T-cell (primary cell): Measurements from ENCODE around the gene UBQLN1. TPM values are rescaled to one million over a fixed set of nuclear protein-coding genes. Genes with fewer than 3 reads are reported as not detected.
A peak's percentile ranks its signal among the peaks of the same experiment; 100 is the strongest.
"Not testable (repeated sequence)": the region's sequence is repeated elsewhere in the genome, so short reads cannot be mapped to it uniquely, and the experiment has no call there.

Source experiments
- ATAC-seq, 4 experiments: fragments of 200-7000 bp in 3 of 4; fragments of 150-1000 bp in 1 of 4; cut with Tn5 transposase; replicated peaks in 1 of 4; 1 replicate in 3 of 4; 2 replicates in 1 of 4; pipeline ENCODE4 v1.10.0; 2021; ENCODE audit warnings: moderate library complexity in 3 of 4, mild to moderate bottlenecking in 2 of 4, moderate number of reproducible peaks in 1 of 4
- CTCF ChIA-PET, 2 donors: fragments of 300-600 bp; sonication (Branson Sonifier 250); formaldehyde crosslinking; loops; one replicate each; lab custom pipeline; 2022; ENCODE audit warnings: antibody characterized with exemption in 2 of 2; lab: Charles Lee
- POLR2A ChIA-PET, 2 donors: fragments of 300-600 bp; sonication (Branson Sonifier 250); formaldehyde crosslinking; loops; one replicate each; lab custom pipeline; 2022; ENCODE audit warnings: antibody characterized with exemption in 2 of 2; lab: Charles Lee
- DNase-seq, 35 experiments: peaks; one replicate each; pipeline versions ENCODE4 v3.0.0 to v3.0.0-alpha.2; 2013 to 2023
- H3K27ac ChIP-seq: one replicate; pipeline ENCODE4 v1.5.1; 2013; ENCODE audit warnings: low read length
- H3K27me3 ChIP-seq, 2 experiments: replicated peaks in 1 of 2; 1 replicate in 1 of 2; 2 replicates in 1 of 2; pipeline versions ENCODE4 v1.6.1 to v1.7.0; 2013; ENCODE audit warnings: low read length in 1 of 2, mixed read lengths in 1 of 2; ENCODE audit not compliant: control insufficient read depth in 2 of 2, insufficient read depth in 2 of 2; ENCODE audit errors: extremely low read depth in 1 of 2
- H3K36me3 ChIP-seq, 2 donors: 1 replicate in 1 of 2; 2 replicates in 1 of 2; pipeline versions ENCODE4 v1.6.1 to v1.7.0; 2013; ENCODE audit warnings: low read length in 1 of 2; ENCODE audit not compliant: control insufficient read depth in 2 of 2, insufficient read depth in 1 of 2; ENCODE audit errors: extremely low read depth in 1 of 2
- H3K4me1 ChIP-seq, 2 experiments: 1 replicate in 1 of 2; 2 replicates in 1 of 2; pipeline versions ENCODE4 v1.6.1 to v1.7.0; 2013; ENCODE audit warnings: low read length in 2 of 2, mixed read lengths in 1 of 2; ENCODE audit not compliant: insufficient read depth in 2 of 2, control insufficient read depth in 1 of 2; ENCODE audit errors: extremely low read depth in 1 of 2
- H3K4me3 ChIP-seq, 2 donors: 1 replicate in 1 of 2; 2 replicates in 1 of 2; pipeline versions ENCODE4 v1.5.1 to v1.7.0; 2013; ENCODE audit warnings: mild to moderate bottlenecking in 2 of 2, low read length in 1 of 2, moderate library complexity in 1 of 2; ENCODE audit not compliant: control insufficient read depth in 1 of 2; ENCODE audit errors: extremely low read depth in 1 of 2
- H3K9me3 ChIP-seq: 2 replicates; pipeline ENCODE4 v1.7.0; 2013
- H3K27ac Mint-ChIP-seq, 2 donors: one replicate each; pipeline ENCODE4 v1.8.0; 2020 to 2021; ENCODE audit warnings: mild to moderate bottlenecking in 2 of 2, mixed read lengths in 2 of 2
- H3K27me3 Mint-ChIP-seq, 2 donors: one replicate each; pipeline ENCODE4 v1.8.0; 2021 to 2022; ENCODE audit warnings: mixed read lengths in 2 of 2
- H3K36me3 Mint-ChIP-seq: one replicate; pipeline ENCODE4 v1.8.0; 2021; ENCODE audit warnings: mixed read lengths
- H3K4me1 Mint-ChIP-seq, 3 donors: one replicate each; pipeline ENCODE4 v1.8.0; 2020 to 2022; ENCODE audit warnings: mixed read lengths in 3 of 3, mild to moderate bottlenecking in 1 of 3
- H3K4me3 Mint-ChIP-seq, 3 donors: one replicate each; pipeline ENCODE4 v1.8.0; 2020 to 2022; ENCODE audit warnings: mild to moderate bottlenecking in 3 of 3, mixed read lengths in 3 of 3, moderate library complexity in 3 of 3
- H3K9me3 Mint-ChIP-seq, 3 donors: one replicate each; pipeline ENCODE4 v1.8.0; 2020 to 2022; ENCODE audit warnings: mixed read lengths in 3 of 3
- WGBS: methylation state at CpG from one replicate; pipeline ENCODE4 v1.1.5; 2013; ENCODE audit warnings: missing lambda C conversion rate; ENCODE audit not compliant: insufficient coverage; 5-methylcytosine and 5-hydroxymethylcytosine counted together
- total RNA-seq, 35 experiments: library from RNA in 6 of 35; stranded (reverse) in 6 of 35; fragments of 120-200 nt in 1 of 35; gene quantifications; one replicate each; pipeline versions ENCODE4 v1.2.1 to v1.2.4 and lab custom pipeline; 2013 to 2026

UBQLN1 gene
- total RNA-seq, 5 donors from 2014 or later (not counting 1 experiment from before 2014, with no cell fraction given), result 98.1 to 141 (median 105) TPM

DNA sequence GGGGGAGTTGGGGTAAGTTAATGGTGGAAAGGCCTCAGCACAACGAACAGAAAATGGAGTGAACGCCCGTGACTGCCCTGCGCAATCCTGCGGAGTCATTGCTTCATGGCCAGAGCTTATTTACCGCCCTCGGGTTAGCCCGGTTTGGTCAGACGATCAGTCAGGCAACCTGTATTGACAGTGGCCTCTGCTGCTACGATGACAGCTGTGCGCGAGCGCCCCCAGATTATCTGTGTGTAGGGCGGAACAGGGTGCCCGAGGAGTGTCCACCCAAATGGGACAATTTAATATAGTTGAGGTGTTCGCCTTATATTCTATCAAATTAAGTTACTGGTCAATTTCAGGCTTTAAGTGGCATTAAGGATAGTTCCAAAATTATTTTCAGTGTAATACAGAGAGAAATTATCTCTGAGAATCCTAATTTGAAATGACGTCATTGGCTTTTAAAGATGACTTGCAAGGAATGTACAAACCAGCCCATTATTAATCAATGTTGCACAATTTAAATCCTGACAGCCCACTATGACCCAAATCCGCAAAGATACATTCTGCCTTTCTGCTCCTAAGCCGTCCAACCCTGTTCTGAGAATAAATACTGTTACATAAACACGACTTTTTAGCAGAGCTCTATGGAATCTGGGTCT is 879 bp upstream of the UBQLN1 start:
- Mint-ChIP-seq H3K9me3 (no peaks in the 10 kb centered on the region), H3K27me3 (no peaks in the 10 kb centered on the region), H3K36me3 (peaks cover 12% of the 10 kb centered on the region), H3K4me3 (peak overlapping the region; percentile 86 to 99 (median 95)), H3K4me1 (peaks cover 41 to 44% (median 42%) of the 10 kb centered on the region in 3 donors), H3K27ac (peak overlapping the region; percentile 96 to 99)
- ATAC-seq (peak; percentile 14 to 26 (median 20)), DNase-seq (peak in 29 of 35 experiments; percentile 10 to 69 (median 37))
- Histone ChIP-seq H3K4me3 (peak overlapping the region; percentile 93 to 97), H3K36me3 (no peaks in the 10 kb centered on the region), H3K4me1 (peaks cover 15 to 17% of the 10 kb centered on the region in 2 experiments), H3K27ac (peak overlapping the region; percentile 96), H3K9me3 (no peaks in the 10 kb centered on the region), H3K27me3 (no peaks in the 10 kb centered on the region)
- WGBS, result 1% methylated on average over 10 of the region's 20 CpGs
- POLR2A ChIA-PET, result interaction anchor here (0.6 to 1.8 kb wide), 9 partner anchors 9 to 272 kb away, joined by 3 to 9 read pairs (median 5); partner anchors contain the start of genes HNRNPK (in 1 of the 2), IDNK (in 1 of the 2) and RMI1 (in 1 of the 2)
- CTCF ChIA-PET, result interaction anchor here (0.7 to 2.5 kb wide), 10 partner anchors 13 to 206 kb away, joined by 3 to 9 read pairs (median 6); no protein-coding TSS in a partner anchor

DNA sequence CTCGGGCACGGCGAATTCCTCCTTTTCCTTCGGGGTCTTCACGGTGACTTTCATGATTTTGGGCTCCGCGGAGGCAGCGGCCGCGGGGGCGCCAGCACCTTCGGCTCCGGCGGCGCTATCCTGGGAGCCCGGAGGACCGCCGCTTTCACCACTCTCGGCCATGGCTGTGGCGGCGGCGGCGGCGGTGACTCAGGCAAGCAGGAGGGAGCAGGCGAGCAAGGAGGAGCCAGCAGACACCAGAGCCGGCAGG is 315 bp downstream of the UBQLN1 start:
- WGBS, result 0% methylated on average over 26 of the region's 26 CpGs
- POLR2A ChIA-PET, result interaction anchor here in 1 of 2 donors (0.5 to 1.8 kb wide), 8 partner anchors 9 to 271 kb away, joined by 3 to 7 read pairs (median 4); no protein-coding TSS in a partner anchor
- no peaks in the 10 kb centered on the region for H3K9me3 ChIP-seq
- Mint-ChIP-seq H3K4me3 (peak overlapping the region; percentile 86 to 99 (median 95)), H3K4me1 (peaks cover 52 to 54% (median 52%) of the 10 kb centered on the region in 3 donors), H3K27me3 (no peaks in the 10 kb centered on the region), H3K9me3 (no peaks in the 10 kb centered on the region), H3K36me3 (peaks cover 12% of the 10 kb centered on the region), H3K27ac (peak overlapping the region; percentile 96 to 99)
- no peaks in the 10 kb centered on the region for H3K36me3 ChIP-seq
- H3K4me1 ChIP-seq, result peaks cover 17 to 23% of the 10 kb centered on the region in 2 experiments
- CTCF ChIA-PET, result interaction anchor here (0.7 to 2.1 kb wide), 5 partner anchors 12 to 51 kb away, joined by 3 to 8 read pairs (median 3); no protein-coding TSS in a partner anchor
- ATAC-seq (peak in 3 of 4 experiments; percentile 60 to 65 (median 63)), DNase-seq (no peak)
- peak overlapping the region; percentile 96 for H3K27ac ChIP-seq
- peak overlapping the region; percentile 93 to 97 for H3K4me3 ChIP-seq
- H3K27me3 ChIP-seq, result no peaks in the 10 kb centered on the region

- Mint-ChIP-seq H3K27ac (peak overlapping the region; percentile 96 to 99), H3K4me3 (peak overlapping the region; percentile 86 to 99 (median 95)), H3K36me3 (peaks cover 12% of the 10 kb centered on the region), H3K27me3 (no peaks in the 10 kb centered on the region), H3K4me1 (peaks cover 56 to 58% (median 56%) of the 10 kb centered on the region in 3 donors), H3K9me3 (no peaks in the 10 kb centered on the region)
- no peaks in the 10 kb centered on the region for H3K9me3 ChIP-seq
- DNase-seq (peak; percentile 22 to 70 (median 54)), ATAC-seq (peak; percentile 16 to 41 (median 20))
- H3K4me3 ChIP-seq, result peak overlapping the region; percentile 93 to 97
- WGBS, result under 1% methylated on average over 23 of the region's 42 CpGs
- H3K36me3 ChIP-seq, result no peaks in the 10 kb centered on the region
- CTCF ChIA-PET, result interaction anchor here (0.7 to 2.1 kb wide), 6 partner anchors 11 to 50 kb away, joined by 3 to 8 read pairs (median 3); no protein-coding TSS in a partner anchor
- H3K27me3 ChIP-seq, result no peaks in the 10 kb centered on the region
- H3K27ac ChIP-seq, result peak overlapping the region; percentile 96
- peaks cover 17 to 23% of the 10 kb centered on the region in 2 experiments for H3K4me1 ChIP-seq
- POLR2A ChIA-PET, result interaction anchor here in 1 of 2 donors (0.5 to 1.8 kb wide), 9 partner anchors 9 to 306 kb away, joined by 3 to 9 read pairs (median 4); no protein-coding TSS in a partner anchor
These were observed 861 bp downstream of the UBQLN1 start for GRCh38 chr9:83706676-83707517.

DNA sequence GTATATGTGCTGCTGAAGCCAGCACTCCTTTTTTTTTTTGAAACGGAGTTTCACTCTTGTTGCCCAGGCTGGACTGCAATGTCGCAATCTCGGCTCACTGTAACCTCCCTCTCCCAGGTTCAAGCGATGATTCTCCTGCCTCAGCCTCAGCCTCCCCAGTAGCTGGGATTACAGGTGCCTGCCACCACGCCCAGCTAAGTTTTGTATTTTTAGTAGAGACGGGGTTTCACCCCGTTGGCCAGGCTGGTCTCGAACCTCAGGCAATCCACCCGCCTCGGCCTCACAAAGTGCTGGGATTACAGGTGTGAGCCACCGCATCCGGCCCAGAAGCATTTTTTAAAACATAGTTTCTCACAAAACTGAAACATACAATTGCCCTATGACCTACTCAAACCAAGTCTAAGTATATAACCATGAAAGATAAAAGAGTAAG is 2.5 kb downstream of the UBQLN1 start:
- peaks cover 71 to 72% (median 71%) of the 10 kb centered on the region in 3 donors for H3K4me1 Mint-ChIP-seq
- not testable (repeated sequence) for H3K27me3 Mint-ChIP-seq
- POLR2A ChIA-PET, result interaction anchor here (0.6 to 0.7 kb wide), 4 partner anchors 29 to 1917 kb away, joined by 3 to 9 read pairs (median 4); no protein-coding TSS in a partner anchor

GRCh38 chr9:83701769-83702168 is 6.0 kb downstream of the UBQLN1 start:
- no CpG with 5 or more reads among the region's 6 CpGs for WGBS
- no peaks in the 10 kb centered on the region for H3K27me3 Mint-ChIP-seq
- CTCF ChIA-PET, result no interaction called here
- Histone ChIP-seq H3K27ac (no peak overlapping the region), H3K9me3 (no peaks in the 10 kb centered on the region), H3K36me3 (no peaks in the 10 kb centered on the region), H3K4me1 (peaks cover 33 to 38% of the 10 kb centered on the region in 2 experiments), H3K4me3 (no peak overlapping the region), H3K27me3 (no peaks in the 10 kb centered on the region)
- H3K4me1 Mint-ChIP-seq, result peaks cover 80 to 91% (median 88%) of the 10 kb centered on the region in 3 donors
- no peaks in the 10 kb centered on the region for H3K9me3 Mint-ChIP-seq
- no peak overlapping the region for H3K27ac Mint-ChIP-seq
- DNase-seq (no peak), ATAC-seq (no peak)
- peak overlapping the region in 1 of 3 donors; percentile 48 for H3K4me3 Mint-ChIP-seq
- POLR2A ChIA-PET, result no interaction called here
- peaks cover 16% of the 10 kb centered on the region for H3K36me3 Mint-ChIP-seq

More for the DNA sequence above, 2.5 kb downstream of the UBQLN1 start:
- peak in 1 of 35 experiments; percentile 3 for DNase-seq
- Histone ChIP-seq H3K4me1 (peaks cover 21 to 32% of the 10 kb centered on the region in 2 experiments), H3K27ac (peak overlapping the region; percentile 6)
- peak overlapping the region; percentile 86 to 99 (median 95) for H3K4me3 Mint-ChIP-seq
- 45% methylated on average over 4 of the region's 12 CpGs for WGBS
- ATAC-seq, H3K9me3 ChIP-seq, H3K4me3 ChIP-seq, H3K9me3 Mint-ChIP-seq, H3K36me3 ChIP-seq, H3K27me3 ChIP-seq: not testable (repeated sequence)
- CTCF ChIA-PET, result interaction anchor here in 1 of 2 donors (0.7 to 0.8 kb wide), 3 partner anchors 27 to 56 kb away, joined by 4 to 7 read pairs (median 7); no protein-coding TSS in a partner anchor
- peak overlapping the region; percentile 78 to 99 for H3K27ac Mint-ChIP-seq
- peaks cover 16% of the 10 kb centered on the region for H3K36me3 Mint-ChIP-seq
